Hindlimb muscle (tissue), 1 donor: ENCODE data around the gene TARBP1. TPM values are rescaled to one million over a fixed set of nuclear protein-coding genes. Genes with fewer than 3 reads are reported as not detected.
A peak's percentile ranks its signal among the peaks of the same experiment; 100 is the strongest.
"Not testable (repeated sequence)": the region's sequence is repeated elsewhere in the genome, so short reads cannot be mapped to it uniquely, and the experiment has no call there.

Experiments used
- DNase-seq: peaks from one replicate; pipeline ENCODE4 v3.0.0-alpha.2; 2013
- polyA plus RNA-seq: library from polyadenylated mRNA; unstranded; fragments of 120-200 nt; gene quantifications from one replicate; pipeline ENCODE4 v1.2.1, GENCODE V29; 2013; ENCODE audit not compliant: insufficient read length

The TARBP1 gene
- polyA plus RNA-seq: 29.6 TPM

- DNase-seq: peak; percentile 85
These were observed at the start of gene TARBP1 for GRCh38 chr1:234478481-234479309. Gene TARBP1 (minus strand): TSS chr1:234479179. CDS start chr1:234479103, 76 bp downstream.

- no peak for DNase-seq
These were observed 49.3 kb upstream of the TARBP1 start for GRCh38 chr1:234528074-234528865.

- no peak for DNase-seq
These were observed 48.4 kb upstream of the TARBP1 start for GRCh38 chr1:234527346-234527745.

- no peak for DNase-seq
These were observed 47.9 kb upstream of the TARBP1 start for GRCh38 chr1:234526922-234527321.

- no peak for DNase-seq
These were observed 46.3 kb upstream of the TARBP1 start for GRCh38 chr1:234525099-234525799.

- no peak for DNase-seq
These were observed 42.9 kb upstream of the TARBP1 start for GRCh38 chr1:234521836-234522235.

- no peak for DNase-seq
These were observed 42.2 kb upstream of the TARBP1 start for GRCh38 chr1:234520908-234521817.

- DNase-seq: no peak
These were observed 40.5 kb upstream of the TARBP1 start for GRCh38 chr1:234519506-234519905.

GRCh38 chr1:234518876-234519275 is 39.9 kb upstream of the TARBP1 start:
- DNase-seq: no peak

GRCh38 chr1:234518086-234518485 is 39.1 kb upstream of the TARBP1 start:
- DNase-seq: not testable (repeated sequence)

- no peak for DNase-seq
These were observed 38.3 kb upstream of the TARBP1 start for GRCh38 chr1:234517110-234517802.

- no peak for DNase-seq
These were observed 36.9 kb upstream of the TARBP1 start for GRCh38 chr1:234515821-234516241.

- DNase-seq: no peak
These were observed 36.4 kb upstream of the TARBP1 start for GRCh38 chr1:234515411-234515810.

GRCh38 chr1:234512451-234512861 is 33.5 kb upstream of the TARBP1 start:
- no peak for DNase-seq

- DNase-seq: no peak
These were observed 30.7 kb upstream of the TARBP1 start for GRCh38 chr1:234509457-234510328.

GRCh38 chr1:234507626-234508387 is 28.8 kb upstream of the TARBP1 start:
- no peak for DNase-seq

- DNase-seq: no peak
These were observed 28.1 kb upstream of the TARBP1 start for GRCh38 chr1:234507089-234507488.

- no peak for DNase-seq
These were observed 26.8 kb upstream of the TARBP1 start for GRCh38 chr1:234505769-234506102.

GRCh38 chr1:234504969-234505768 is 26.2 kb upstream of the TARBP1 start:
- no peak for DNase-seq
